SK-N-SH (cell line): ENCODE results near the gene COX7B. TPM values are rescaled to one million over a fixed set of nuclear protein-coding genes. Genes with fewer than 3 reads are reported as not detected.
A peak's percentile ranks its signal among the peaks of the same experiment; 100 is the strongest.

ENCODE experiments used
- CTCF ChIA-PET: fragments of 300-600, 350-600 bp; formaldehyde crosslinking; extraction: SDS; loops from one replicate; lab custom pipeline; 2021; lab: Yijun Ruan, JAX
- POLR2A ChIA-PET: fragments of 350-600 bp; sonication (Branson Sonifier 250); formaldehyde crosslinking; extraction: SDS; loops from one replicate; lab custom pipeline; 2020; ENCODE audit warnings: antibody characterized with exemption, inconsistent platforms; lab: Yijun Ruan, JAX
- DNase-seq: peaks from one replicate; pipeline ENCODE4 v3.0.0; 2012
- H2AFZ ChIP-seq: fragments of 200-600 bp; sonication (generic); 2 replicates; pipeline ENCODE4 v1.8.1; 2016; ENCODE audit warnings: antibody characterized with exemption, mild to moderate bottlenecking, low read depth
- H3F3A ChIP-seq: fragments of 200-600 bp; sonication (generic); replicated peaks from 2 replicates; pipeline ENCODE3; 2016; ENCODE audit warnings: antibody characterized with exemption, mild to moderate bottlenecking; ENCODE audit not compliant: insufficient read depth
- H3K27ac ChIP-seq, 2 experiments: fragments of 200-500 bp in 1 of 2; fragments of 200-600 bp in 1 of 2; sonication (Bioruptor generic) in 1 of 2; sonication (generic), shearing (Covaris generic) in 1 of 2; 2 replicates each; pipeline versions ENCODE4 v1.5.1 to v1.6.1; 2014 to 2016; ENCODE audit warnings: low read depth in 2 of 2, inconsistent platforms in 1 of 2, low read length in 1 of 2, mild to moderate bottlenecking in 1 of 2, mixed read lengths in 1 of 2
- H3K27me3 ChIP-seq: fragments of 200-600 bp; sonication (generic), shearing (Covaris generic); 2 replicates; pipeline ENCODE4 v1.6.1; 2016; ENCODE audit warnings: mixed run types; ENCODE audit not compliant: insufficient read depth
- H3K36me3 ChIP-seq, 2 experiments: fragments of 200-500 bp in 1 of 2; fragments of 200-600 bp in 1 of 2; sonication (Bioruptor generic) in 1 of 2; sonication (generic) in 1 of 2; replicated peaks in 1 of 2; 2 replicates each; pipeline versions ENCODE3 to v1.5.1; 2014 to 2016; ENCODE audit warnings: low read length in 1 of 2, mild to moderate bottlenecking in 1 of 2; ENCODE audit not compliant: insufficient read depth in 2 of 2, control insufficient read depth in 1 of 2
- H3K4me1 ChIP-seq, 2 experiments: fragments of 200-500 bp in 1 of 2; fragments of 200-600 bp in 1 of 2; sonication (Bioruptor generic) in 1 of 2; sonication (generic), shearing (Covaris generic) in 1 of 2; 2 replicates each; pipeline versions ENCODE4 v1.5.1 to v1.6.1; 2014 to 2016; ENCODE audit warnings: low read depth in 1 of 2, low read length in 1 of 2, mixed run types in 1 of 2; ENCODE audit not compliant: insufficient read depth in 2 of 2, control insufficient read depth in 1 of 2
- H3K4me2 ChIP-seq: fragments of 200-600 bp; sonication (generic), shearing (Covaris generic); 2 replicates; pipeline ENCODE4 v1.6.1; 2017; ENCODE audit warnings: mixed run types
- H3K4me3 ChIP-seq, 2 experiments: fragments of 200-500 bp in 1 of 2; fragments of 200-600 bp in 1 of 2; sonication (Bioruptor generic) in 1 of 2; sonication (generic), shearing (Covaris generic) in 1 of 2; 2 replicates each; pipeline versions ENCODE4 v1.5.1 to v1.8.1; 2014 to 2016; ENCODE audit warnings: low read depth in 2 of 2, inconsistent platforms in 1 of 2, low read length in 1 of 2, mild to moderate bottlenecking in 1 of 2, mixed read lengths in 1 of 2, moderate library complexity in 1 of 2
- H3K79me2 ChIP-seq: fragments of 200-600 bp; sonication (generic); 2 replicates; pipeline ENCODE4 v1.8.1; 2017; ENCODE audit warnings: mild to moderate bottlenecking; ENCODE audit not compliant: insufficient read depth
- H3K9ac ChIP-seq: fragments of 200-600 bp; sonication (generic); 2 replicates; pipeline ENCODE4 v1.6.1; 2017; ENCODE audit warnings: mixed run types
- H3K9me2 ChIP-seq: fragments of 200-600 bp; sonication (generic); 2 replicates; pipeline ENCODE4 v1.6.1; 2017; ENCODE audit warnings: mixed run types
- H3K9me3 ChIP-seq: fragments of 200-600 bp; sonication (generic); 2 replicates; pipeline ENCODE4 v1.6.1; 2017; ENCODE audit warnings: mixed run types, mild to moderate bottlenecking, moderate library complexity
- H4K20me1 ChIP-seq: fragments of 200-600 bp; sonication (generic); 2 replicates; pipeline ENCODE4 v1.6.1; 2017; ENCODE audit warnings: mild to moderate bottlenecking, mixed run types; ENCODE audit not compliant: insufficient read depth
- CTCF ChIP-seq: fragments of 200-600 bp; sonication (generic); IDR thresholded peaks from 2 replicates; pipeline ENCODE4 v1.6.1; 2017; ENCODE audit warnings: antibody characterized with exemption, mild to moderate bottlenecking, moderate library complexity
- FOXJ3 ChIP-seq: sonication (generic); formaldehyde crosslinking; IDR thresholded peaks from 2 replicates; pipeline ENCODE4 v1.5.1; 2020; ENCODE audit warnings: mild to moderate bottlenecking, missing genetic modification reagents
- NRF1 ChIP-seq: IDR thresholded peaks from 2 replicates; pipeline ENCODE4 v1.6.1; 2012; ENCODE audit warnings: low read depth, mild to moderate bottlenecking, low read length
- RAD21 ChIP-seq: IDR thresholded peaks from 2 replicates; pipeline ENCODE4 v1.6.1; 2012; ENCODE audit warnings: mild to moderate bottlenecking, low read length
- RCOR1 ChIP-seq: fragments of 150-350 bp; IDR thresholded peaks from 2 replicates; pipeline ENCODE4 v1.6.1; 2017; ENCODE audit warnings: antibody characterized with exemption, low read length
- REST ChIP-seq: IDR thresholded peaks from 2 replicates; pipeline ENCODE4 v1.6.1; 2012; ENCODE audit warnings: mild to moderate bottlenecking, low read depth, low read length, moderate library complexity
- RXRA ChIP-seq: IDR thresholded peaks from 2 replicates; pipeline ENCODE4 v1.4.0; 2012; ENCODE audit warnings: low read depth, mild to moderate bottlenecking, borderline replicate concordance
- USF2 ChIP-seq: fragments of 150-350 bp; IDR thresholded peaks from 2 replicates; pipeline ENCODE4 v1.6.1; 2017; ENCODE audit warnings: antibody characterized with exemption, low read length, low read depth, borderline replicate concordance
- WGBS: methylation state at CpG from one replicate; pipeline ENCODE4 v1.1.6; 2017; ENCODE audit warnings: low lambda C conversion rate; 5-methylcytosine and 5-hydroxymethylcytosine counted together
- polyA plus RNA-seq, 3 experiments: library from polyadenylated mRNA; depleted of rRNA; stranded (reverse); fragments of >200 nt; gene quantifications; 2 replicates each; pipeline ENCODE4 v1.2.3, GENCODE V29; 2012

The COX7B gene
- polyA plus RNA-seq, 1 of the 3 experiments (the other 2 are of a cell fraction), result 1,029 TPM

- peak; percentile 67 for TF ChIP-seq CTCF
- peak; percentile 57 for TF ChIP-seq USF2
- TF ChIP-seq FOXJ3 (CRISPR knock-in tag), result no peak
- TF ChIP-seq NRF1, result no peak
- peak; percentile 72 for TF ChIP-seq RAD21
- TF ChIP-seq RXRA, result 0 out of 2 replicates have a peak, but pooled peaks have one; percentile 60
- no peak for TF ChIP-seq REST
- TF ChIP-seq, all 33 proteins: peak for 19
These were observed 11.0 kb downstream of the COX7B start, which contains the start of gene ATP7A (continued) for GRCh38 chrX:77910108-77910840.

GRCh38 chrX:77917294-77917933, 18.1 kb downstream of the COX7B start:
- CTCF ChIA-PET, result no interaction called here
- Histone ChIP-seq H3K4me2 (peak overlapping the region; percentile 47; the same call in 1 of the 2 replicates), H3K9ac (no peak overlapping the region), H3K4me3 (no peak overlapping the region), H3K9me3 (no peaks in the 10 kb centered on the region), H4K20me1 (peaks cover 3% of the 10 kb centered on the region; the same call in 1 of the 2 replicates), H3K27ac (no peak overlapping the region), H3K9me2 (no peaks in the 10 kb centered on the region), H3K4me1 (no peaks in the 10 kb centered on the region; a peak in 1 of 4 replicates), H3K27me3 (no peaks in the 10 kb centered on the region; the same call in 1 of the 2 replicates), H3F3A (no peaks in the 10 kb centered on the region), H3K79me2 (0 out of 2 replicates have a peak, but pooled peaks cover 6% of the 10 kb centered on the region), H2AFZ (no peak overlapping the region), H3K36me3 (no peaks in the 10 kb centered on the region)
- WGBS, result 65% methylated on average over 2 of the region's 2 CpGs
- no peak for TF ChIP-seq RCOR1
- POLR2A ChIA-PET, result no interaction called here
- DNase-seq, result no peak
